ENCODE results near the gene ARL15.

ARL15 gene

GRCh38 chr5:54084696-54085095 is 225.7 kb downstream of the ARL15 start:
- WGBS, 2 donors (ENCODE audit: extremely low coverage in 2 of 2, insufficient read length in 2 of 2, insufficient replicate concordance in 1 of 2) = no CpG with 5 or more reads among the region's 4 CpGs

GRCh38 chr5:54083851-54084250 is 226.5 kb downstream of the ARL15 start:
- H2AK5ac ChIP-seq (ENCODE audit: low read depth, low read length) = no peak overlapping the region

More at GRCh38 chr5:54084696-54085095, 225.7 kb downstream of the ARL15 start:
- no peaks in the 10 kb centered on the region for H3K4me1 ChIP-seq (ENCODE audit: control insufficient read depth in 2 of 2, insufficient read depth in 1 of 2, low read depth in 1 of 2, low read length in 2 of 2)
- no peak overlapping the region for H2AK5ac ChIP-seq (ENCODE audit: low read depth, low read length)
- H3K27ac ChIP-seq (replicated peaks; ENCODE audit: low read length) = no peak overlapping the region
- H2AFZ ChIP-seq (ENCODE audit: low read length) = no peak overlapping the region
- H2BK120ac ChIP-seq (ENCODE audit: low read depth, low read length) = no peak overlapping the region
- H4K91ac ChIP-seq (ENCODE audit: low read depth, low read length, poor library complexity) = no peak overlapping the region
- no peak overlapping the region for H2BK5ac ChIP-seq (ENCODE audit: low read length)
- H4K8ac ChIP-seq (ENCODE audit: low read depth, low read length) = no peak overlapping the region
- H2BK15ac ChIP-seq (ENCODE audit: low read length) = no peak overlapping the region
- H3K23ac ChIP-seq (ENCODE audit: low read depth, low read length, poor library complexity) = no peak overlapping the region
- no peaks in the 10 kb centered on the region for H3K27me3 ChIP-seq (ENCODE audit: control insufficient read depth in 3 of 3, insufficient read depth in 3 of 3, low read depth in 1 of 3, low read length in 3 of 3)
- H3K79me1 ChIP-seq (ENCODE audit: low read depth, low read length) = no peaks in the 10 kb centered on the region
- no peak overlapping the region for H3K18ac ChIP-seq (ENCODE audit: low read length)
- no peaks in the 10 kb centered on the region for H3K9me3 ChIP-seq (replicated peaks in 1 of 2; ENCODE audit: control insufficient read depth in 2 of 2, insufficient read depth in 1 of 2, low read depth in 1 of 2, low read length in 2 of 2)
- no peak overlapping the region for H3K4me3 ChIP-seq (ENCODE audit: low read length in 2 of 2)
- no peaks in the 10 kb centered on the region for H3K36me3 ChIP-seq (replicated peaks in 1 of 2; ENCODE audit: control insufficient read depth in 2 of 2, insufficient read depth in 2 of 2, low read length in 2 of 2)
- no peak overlapping the region for H3K4me2 ChIP-seq (ENCODE audit: insufficient read depth, low read length, poor library complexity, severe bottlenecking)
- DNase-seq (ENCODE audit: low spot score) = no peak
- H3K4ac ChIP-seq (ENCODE audit: low read length) = no peak overlapping the region
- H3K9ac ChIP-seq (ENCODE audit: low read depth, low read length, poor library complexity) = no peak overlapping the region
- no peak overlapping the region for H2BK12ac ChIP-seq (ENCODE audit: low read length)
- no peak overlapping the region for H3K14ac ChIP-seq (ENCODE audit: low read length)

GRCh38 chr5:54083245-54083644 is 227.1 kb downstream of the ARL15 start:
- H3K4me2 ChIP-seq (ENCODE audit: insufficient read depth, low read length, poor library complexity, severe bottlenecking) = no peak overlapping the region
- no peak overlapping the region for H2AK5ac ChIP-seq (ENCODE audit: low read depth, low read length)
- DNase-seq (ENCODE audit: low spot score) = no peak
- no peak overlapping the region for H3K4me3 ChIP-seq (ENCODE audit: low read length in 2 of 2)
- H3K4ac ChIP-seq (ENCODE audit: low read length) = no peak overlapping the region
- H3K18ac ChIP-seq (ENCODE audit: low read length) = no peak overlapping the region
- H2BK5ac ChIP-seq (ENCODE audit: low read length) = no peak overlapping the region
- WGBS, 2 donors (ENCODE audit: extremely low coverage in 2 of 2, insufficient read length in 2 of 2, insufficient replicate concordance in 1 of 2) = no CpG with 5 or more reads among the region's 1 CpG
- no peak overlapping the region for H2AFZ ChIP-seq (ENCODE audit: low read length)
- no peak overlapping the region for H2BK15ac ChIP-seq (ENCODE audit: low read length)
- H2BK12ac ChIP-seq (ENCODE audit: low read length) = no peak overlapping the region
- no peaks in the 10 kb centered on the region for H3K79me1 ChIP-seq (ENCODE audit: low read depth, low read length)
- H3K36me3 ChIP-seq (replicated peaks in 1 of 2; ENCODE audit: control insufficient read depth in 2 of 2, insufficient read depth in 2 of 2, low read length in 2 of 2) = no peaks in the 10 kb centered on the region
- no peak overlapping the region for H3K9ac ChIP-seq (ENCODE audit: low read depth, low read length, poor library complexity)
- H4K8ac ChIP-seq (ENCODE audit: low read depth, low read length) = no peak overlapping the region
- H3K23ac ChIP-seq (ENCODE audit: low read depth, low read length, poor library complexity) = no peak overlapping the region
- no peaks in the 10 kb centered on the region for H3K27me3 ChIP-seq (ENCODE audit: control insufficient read depth in 3 of 3, insufficient read depth in 3 of 3, low read depth in 1 of 3, low read length in 3 of 3)
- H3K4me1 ChIP-seq (ENCODE audit: control insufficient read depth in 2 of 2, insufficient read depth in 1 of 2, low read depth in 1 of 2, low read length in 2 of 2) = no peaks in the 10 kb centered on the region
- no peak overlapping the region for H3K27ac ChIP-seq (replicated peaks; ENCODE audit: low read length)
- H3K14ac ChIP-seq (ENCODE audit: low read length) = no peak overlapping the region
- no peak overlapping the region for H4K91ac ChIP-seq (ENCODE audit: low read depth, low read length, poor library complexity)
- H2BK120ac ChIP-seq (ENCODE audit: low read depth, low read length) = no peak overlapping the region
- no peaks in the 10 kb centered on the region for H3K9me3 ChIP-seq (replicated peaks in 1 of 2; ENCODE audit: control insufficient read depth in 2 of 2, insufficient read depth in 1 of 2, low read depth in 1 of 2, low read length in 2 of 2)

More at GRCh38 chr5:54083851-54084250, 226.5 kb downstream of the ARL15 start:
- H3K4me3 ChIP-seq (ENCODE audit: low read length in 2 of 2) = no peak overlapping the region
- no peak overlapping the region for H3K23ac ChIP-seq (ENCODE audit: low read depth, low read length, poor library complexity)
- no peak overlapping the region for H2BK120ac ChIP-seq (ENCODE audit: low read depth, low read length)
- H3K4ac ChIP-seq (ENCODE audit: low read length) = no peak overlapping the region
- no peak overlapping the region for H3K4me2 ChIP-seq (ENCODE audit: insufficient read depth, low read length, poor library complexity, severe bottlenecking)
- H2AFZ ChIP-seq (ENCODE audit: low read length) = no peak overlapping the region
- H3K18ac ChIP-seq (ENCODE audit: low read length) = peak overlapping the region; percentile 66
- no peak overlapping the region for H4K91ac ChIP-seq (ENCODE audit: low read depth, low read length, poor library complexity)
- WGBS, 2 donors (ENCODE audit: extremely low coverage in 2 of 2, insufficient read length in 2 of 2, insufficient replicate concordance in 1 of 2) = no CpG with 5 or more reads among the region's 3 CpGs
- no peak overlapping the region for H2BK5ac ChIP-seq (ENCODE audit: low read length)
- no peaks in the 10 kb centered on the region for H3K27me3 ChIP-seq (ENCODE audit: control insufficient read depth in 3 of 3, insufficient read depth in 3 of 3, low read depth in 1 of 3, low read length in 3 of 3)
- no peaks in the 10 kb centered on the region for H3K36me3 ChIP-seq (replicated peaks in 1 of 2; ENCODE audit: control insufficient read depth in 2 of 2, insufficient read depth in 2 of 2, low read length in 2 of 2)
- H3K14ac ChIP-seq (ENCODE audit: low read length) = no peak overlapping the region
- H2BK12ac ChIP-seq (ENCODE audit: low read length) = no peak overlapping the region
- H3K27ac ChIP-seq (replicated peaks; ENCODE audit: low read length) = no peak overlapping the region
- H3K9me3 ChIP-seq (replicated peaks in 1 of 2; ENCODE audit: control insufficient read depth in 2 of 2, insufficient read depth in 1 of 2, low read depth in 1 of 2, low read length in 2 of 2) = no peaks in the 10 kb centered on the region
- no peak for DNase-seq (ENCODE audit: low spot score)
- no peak overlapping the region for H3K9ac ChIP-seq (ENCODE audit: low read depth, low read length, poor library complexity)
- H2BK15ac ChIP-seq (ENCODE audit: low read length) = no peak overlapping the region
- no peaks in the 10 kb centered on the region for H3K79me1 ChIP-seq (ENCODE audit: low read depth, low read length)
- H3K4me1 ChIP-seq (ENCODE audit: control insufficient read depth in 2 of 2, insufficient read depth in 1 of 2, low read depth in 1 of 2, low read length in 2 of 2) = no peaks in the 10 kb centered on the region
- no peak overlapping the region for H4K8ac ChIP-seq (ENCODE audit: low read depth, low read length)

GRCh38 chr5:54081415-54081814 is 229.0 kb downstream of the ARL15 start:
- Histone ChIP-seq H3K4me3 (ENCODE audit: low read length in 2 of 2) (no peak overlapping the region), H3K4me1 (ENCODE audit: control insufficient read depth in 2 of 2, insufficient read depth in 1 of 2, low read depth in 1 of 2, low read length in 2 of 2) (no peaks in the 10 kb centered on the region), H4K8ac (ENCODE audit: low read depth, low read length) (no peak overlapping the region), H2BK15ac (ENCODE audit: low read length) (no peak overlapping the region), H2AFZ (ENCODE audit: low read length) (no peak overlapping the region), H2BK12ac (ENCODE audit: low read length) (no peak overlapping the region), H2BK5ac (ENCODE audit: low read length) (no peak overlapping the region), H3K79me1 (ENCODE audit: low read depth, low read length) (no peaks in the 10 kb centered on the region), H2AK5ac (ENCODE audit: low read depth, low read length) (no peak overlapping the region), H3K9me3 (replicated peaks in 1 of 2; ENCODE audit: control insufficient read depth in 2 of 2, insufficient read depth in 1 of 2, low read depth in 1 of 2, low read length in 2 of 2) (no peaks in the 10 kb centered on the region), H3K18ac (ENCODE audit: low read length) (no peak overlapping the region), H3K23ac (ENCODE audit: low read depth, low read length, poor library complexity) (no peak overlapping the region), H3K9ac (ENCODE audit: low read depth, low read length, poor library complexity) (no peak overlapping the region), H3K36me3 (replicated peaks in 1 of 2; ENCODE audit: control insufficient read depth in 2 of 2, insufficient read depth in 2 of 2, low read length in 2 of 2) (no peaks in the 10 kb centered on the region), H3K27me3 (ENCODE audit: control insufficient read depth in 3 of 3, insufficient read depth in 3 of 3, low read depth in 1 of 3, low read length in 3 of 3) (no peaks in the 10 kb centered on the region), H4K91ac (ENCODE audit: low read depth, low read length, poor library complexity) (no peak overlapping the region), H2BK120ac (ENCODE audit: low read depth, low read length) (no peak overlapping the region), H3K27ac (replicated peaks; ENCODE audit: low read length) (no peak overlapping the region), H3K4me2 (ENCODE audit: insufficient read depth, low read length, poor library complexity, severe bottlenecking) (no peak overlapping the region), H3K14ac (ENCODE audit: low read length) (no peak overlapping the region), H3K4ac (ENCODE audit: low read length) (no peak overlapping the region)
- WGBS, 2 donors (ENCODE audit: extremely low coverage in 2 of 2, insufficient read length in 2 of 2, insufficient replicate concordance in 1 of 2) = no CpG with 5 or more reads among the region's 1 CpG
- DNase-seq (ENCODE audit: low spot score) = no peak

Measured in neuronal stem cell (in vitro differentiated cells).